ELR (cell line): Measurements from ENCODE around the gene STMN1.
"Not testable (repeated sequence)": the region's sequence is repeated elsewhere in the genome, so short reads cannot be mapped to it uniquely, and the experiment has no call there.

Experiments
- DNase-seq: peaks from one replicate; pipeline ENCODE4 v3.0.0-alpha.2; 2015; ENCODE audit warnings: low read depth

The STMN1 gene

GRCh38 chr1:25905680-25906643 lies at the start of gene STMN1:
TSS of gene STMN1 (minus strand) at chr1:25906419. CDS start at chr1:25904676, 1,743 bp downstream.
- DNase-seq = peak; percentile 95

DNA sequence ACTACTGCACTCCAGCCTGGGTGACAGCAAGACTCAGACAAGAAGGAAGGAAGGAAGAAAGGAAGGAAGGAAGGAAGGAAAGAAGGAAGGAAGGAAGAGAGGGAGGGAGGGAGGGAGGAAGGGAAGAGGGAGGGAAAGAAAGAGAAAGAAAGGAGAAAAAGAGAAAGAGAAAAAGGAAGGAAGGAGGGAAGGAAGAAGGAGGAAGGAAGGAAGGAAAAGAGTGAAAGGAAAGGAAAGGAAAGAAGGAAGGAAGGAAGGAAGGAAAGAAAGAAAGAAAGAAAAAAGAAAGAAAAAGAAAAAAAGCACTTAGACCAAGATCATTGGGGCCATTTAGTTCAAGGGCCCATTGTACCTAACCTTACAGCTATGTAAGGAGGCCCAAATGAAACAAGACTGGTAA lies 49.3 kb upstream of the STMN1 start:
- DNase-seq = no peak

- DNase-seq = no peak
Measured at GRCh38 chr1:25954282-25954938, 48.2 kb upstream of the STMN1 start.

DNA sequence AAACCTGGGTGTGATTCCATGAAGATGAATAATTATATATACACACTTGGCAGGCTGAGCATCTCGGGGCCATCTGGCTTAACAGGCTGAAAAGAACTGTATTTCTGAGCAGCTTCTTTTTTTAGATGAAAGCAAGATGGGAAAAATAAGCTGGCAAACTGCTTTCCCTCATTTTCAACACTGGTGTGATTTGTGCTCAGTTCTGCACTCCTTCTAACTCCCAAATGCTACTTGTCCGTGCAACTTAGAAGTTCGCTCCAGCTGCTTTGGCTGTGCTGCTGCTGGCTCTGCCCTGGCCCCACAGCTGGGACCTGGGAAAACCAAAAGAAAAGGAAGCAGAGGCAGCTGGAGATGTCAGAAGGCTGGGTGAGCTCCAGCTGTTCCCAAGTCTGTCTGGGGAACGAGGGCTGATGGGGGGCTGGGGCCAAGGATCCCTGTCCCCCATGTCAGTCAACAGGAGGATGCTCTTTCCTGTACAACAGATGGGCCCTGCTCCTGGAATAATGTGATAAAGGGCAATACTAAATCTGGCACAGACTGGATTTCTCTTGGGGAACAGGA lies 46.7 kb upstream of the STMN1 start:
- no peak for DNase-seq

GRCh38 chr1:25948641-25949040 lies 42.4 kb upstream of the STMN1 start:
- DNase-seq = no peak

DNA sequence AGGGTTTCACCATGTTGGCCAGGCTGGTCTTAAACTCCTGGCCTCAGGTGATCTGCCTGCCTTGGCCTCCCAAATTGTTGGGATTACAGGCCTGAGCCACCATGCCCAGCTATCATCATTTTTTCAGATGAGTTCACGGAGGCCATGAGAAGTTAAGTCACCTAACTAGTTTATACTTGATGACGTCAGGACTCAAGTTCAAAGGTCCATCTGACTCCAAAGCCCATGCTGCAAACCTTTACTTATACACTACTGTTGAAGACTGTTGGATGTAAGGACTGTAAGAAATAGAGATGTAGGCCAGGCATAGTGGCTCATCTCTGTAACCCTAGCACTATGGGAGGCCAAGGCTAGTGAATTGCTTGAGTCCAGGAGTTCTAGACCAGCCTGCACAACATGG lies 40.8 kb upstream of the STMN1 start:
- DNase-seq = no peak

GRCh38 chr1:25945761-25946160 lies 39.5 kb upstream of the STMN1 start:
- DNase-seq = peak; percentile 19

DNA sequence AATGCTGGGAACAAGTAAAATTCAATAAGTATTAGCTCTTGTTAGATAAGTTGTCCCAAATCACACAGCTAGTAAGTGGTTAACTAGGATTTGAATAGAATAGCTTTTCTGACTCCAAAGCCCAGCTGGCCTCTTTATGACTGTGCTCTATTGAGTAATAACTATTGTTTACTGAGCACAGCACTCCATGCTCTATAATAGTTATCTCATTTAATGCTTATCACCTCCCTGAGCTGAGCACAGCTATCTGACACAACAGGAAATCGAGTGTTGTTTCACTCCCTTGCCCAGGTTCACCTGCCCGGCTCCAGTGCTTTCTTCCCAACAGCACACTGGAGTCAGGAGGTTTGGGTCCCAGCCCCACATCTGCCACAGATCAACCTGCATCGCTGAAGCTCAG lies 38.8 kb upstream of the STMN1 start:
- peak; percentile 19 for DNase-seq

GRCh38 chr1:25943511-25943910 lies 37.3 kb upstream of the STMN1 start:
- DNase-seq = not testable (repeated sequence)

GRCh38 chr1:25936947-25937346 lies 30.7 kb upstream of the STMN1 start:
- DNase-seq = no peak

- no peak for DNase-seq
Measured at GRCh38 chr1:25933479-25934365, 27.5 kb upstream of the STMN1 start.

- DNase-seq = not testable (repeated sequence)
Measured at GRCh38 chr1:25932811-25933400, 26.7 kb upstream of the STMN1 start.

DNA sequence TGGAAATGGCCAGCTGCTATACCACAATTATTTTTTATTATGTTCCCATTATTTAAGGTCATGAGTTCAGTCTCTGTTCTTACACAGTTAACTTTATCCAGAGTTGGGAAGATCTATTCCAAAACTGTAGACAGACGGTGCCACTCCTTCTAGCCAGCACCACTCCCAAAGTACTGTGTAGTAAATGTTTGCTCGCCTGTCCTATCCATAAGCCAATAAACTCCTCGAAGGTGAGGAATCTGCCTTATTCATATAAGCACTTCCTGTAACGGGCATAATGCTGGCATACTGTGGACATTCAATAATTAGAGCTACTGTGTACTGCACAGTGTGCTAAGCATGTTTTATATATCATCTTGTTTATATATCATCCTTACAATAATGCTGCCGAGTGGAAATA lies 26.1 kb upstream of the STMN1 start:
- no peak for DNase-seq

DNA sequence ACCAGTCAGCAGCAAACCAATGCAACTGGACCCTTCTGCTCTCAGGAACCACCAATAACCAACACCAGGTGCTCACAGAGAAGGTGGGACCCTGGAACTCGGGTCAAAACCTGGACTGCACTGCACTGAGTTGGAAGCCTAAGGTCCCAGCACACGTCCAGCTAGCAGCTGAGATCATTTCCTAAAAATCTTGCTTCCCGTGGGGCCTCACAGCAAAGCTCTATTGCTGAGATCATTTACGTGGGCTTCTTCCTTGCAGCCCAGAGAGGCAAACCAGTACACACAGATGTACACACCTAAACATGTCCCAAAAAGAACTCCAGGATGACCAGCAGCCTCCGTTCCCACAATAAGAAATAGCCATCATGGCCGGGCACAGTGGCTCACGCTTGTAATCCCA lies 22.8 kb upstream of the STMN1 start:
- no peak for DNase-seq

DNA sequence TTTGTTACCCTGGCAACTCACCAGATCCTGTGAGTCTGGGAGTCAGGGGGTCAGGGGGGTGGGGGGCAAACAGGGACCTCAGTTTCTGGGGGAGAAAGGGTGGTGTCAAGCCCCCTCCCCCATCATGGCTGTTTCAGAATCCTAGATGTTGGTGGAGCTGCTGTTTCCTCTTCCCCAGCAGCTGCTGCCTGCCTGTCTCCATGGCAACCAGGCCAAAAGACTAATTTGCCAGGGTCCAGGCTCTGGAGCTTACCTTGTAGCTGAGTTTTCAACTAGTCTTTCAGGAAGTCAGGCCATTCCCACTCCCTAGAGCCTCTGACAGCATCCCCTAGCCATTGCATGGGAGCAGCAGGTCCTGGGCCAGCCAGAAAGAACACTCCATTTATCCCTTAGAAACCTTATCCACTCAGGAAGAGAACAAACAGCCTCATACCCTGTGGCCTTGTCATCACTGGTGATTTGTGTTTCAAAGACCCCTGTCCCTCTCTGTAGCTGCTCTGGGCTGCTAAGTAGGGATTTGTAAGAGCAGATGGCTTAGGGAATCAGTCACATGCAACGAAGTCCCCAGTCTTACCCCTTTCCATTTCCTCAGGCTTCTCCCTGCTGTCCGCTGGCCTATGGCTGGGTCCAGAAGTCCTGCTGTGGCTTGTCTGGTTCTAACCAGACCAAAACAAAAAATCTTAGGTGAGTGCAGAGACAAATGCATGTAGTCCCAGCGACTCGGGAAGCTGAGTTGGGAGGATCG lies 21.5 kb upstream of the STMN1 start:
- DNase-seq = no peak

DNA sequence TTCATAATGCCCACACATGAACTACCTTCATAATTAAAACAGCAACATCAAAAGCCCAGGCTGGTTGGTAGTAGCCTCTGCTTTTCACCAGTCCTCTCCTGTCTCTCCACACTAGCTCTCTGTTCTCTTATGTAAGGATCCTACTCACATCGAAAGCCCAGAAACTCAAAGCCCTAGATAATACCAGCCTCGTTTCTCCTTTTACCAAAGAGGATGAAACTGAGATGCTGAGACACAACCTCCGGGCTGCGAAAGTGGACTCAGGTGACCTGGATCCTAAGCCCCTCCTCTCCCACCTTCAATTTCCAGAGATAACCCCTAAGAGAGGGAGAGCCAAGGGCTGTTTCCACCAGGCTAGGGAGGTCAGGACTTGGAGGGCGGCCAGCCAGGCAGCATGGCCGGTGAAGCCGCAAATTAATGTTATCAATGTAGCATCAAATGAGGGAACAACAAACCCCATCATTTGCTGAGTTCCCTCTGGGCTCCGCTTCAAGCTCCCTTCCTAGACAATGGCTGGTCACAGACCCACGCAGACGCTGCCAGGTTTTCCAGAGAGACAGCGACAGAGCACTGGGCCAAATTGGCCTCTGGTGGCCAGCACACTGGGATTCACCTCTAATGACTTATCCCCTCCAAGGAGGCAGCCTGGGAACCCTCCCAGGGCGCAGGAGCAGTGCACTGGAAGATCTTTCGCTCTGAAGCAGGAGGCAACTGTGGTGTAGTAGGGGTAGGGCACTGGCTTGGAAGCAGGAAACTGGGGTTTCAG lies 20.7 kb upstream of the STMN1 start:
- DNase-seq = no peak

DNA sequence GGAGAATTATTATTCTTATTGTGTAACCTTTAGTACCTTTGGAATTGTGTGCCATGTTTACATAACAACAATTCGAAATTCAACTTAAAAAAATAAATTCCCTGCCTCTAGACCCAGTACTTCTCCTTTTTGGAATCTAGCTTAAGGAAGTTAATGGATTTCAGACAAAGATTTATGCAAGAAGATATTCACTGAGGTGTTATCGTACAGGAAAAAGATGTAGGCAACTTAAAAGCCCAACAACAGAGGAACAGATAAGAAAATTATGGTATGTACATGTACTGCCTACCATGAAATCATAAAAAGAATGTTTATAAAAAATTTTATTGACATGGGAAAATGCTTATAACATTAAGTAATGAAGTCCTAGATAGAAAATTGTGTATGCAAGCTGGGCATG lies 18.2 kb upstream of the STMN1 start:
- no peak for DNase-seq

DNA sequence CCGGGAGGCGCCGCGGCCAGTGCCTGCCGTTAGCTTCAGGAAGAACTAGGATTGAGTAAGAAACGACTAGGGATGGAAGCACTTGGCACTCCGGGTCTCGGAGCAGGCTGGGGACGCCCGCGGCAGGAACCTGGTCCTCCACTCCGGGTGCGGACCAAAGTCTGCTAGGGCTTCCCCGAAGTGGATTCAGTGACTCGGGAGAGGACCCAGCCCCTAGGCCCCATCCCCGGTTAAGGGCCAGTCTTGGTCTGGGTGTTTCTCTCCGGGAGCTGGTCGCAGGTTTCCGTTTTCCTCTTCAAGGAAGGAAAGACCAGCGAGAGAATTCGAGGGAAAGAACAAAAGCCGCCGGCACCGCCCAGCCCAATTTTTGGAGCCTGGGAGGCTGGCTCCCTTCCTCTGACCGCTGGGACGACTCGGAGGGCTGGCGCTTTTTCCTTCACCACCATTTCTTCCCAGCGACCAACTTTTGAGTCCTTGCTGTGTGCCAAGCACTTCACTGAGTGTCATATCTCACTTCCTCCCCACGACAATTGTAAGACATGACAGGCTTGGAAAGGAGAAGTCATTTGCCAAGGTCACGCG lies 16.8 kb upstream of the STMN1 start:
- peak; percentile 56 for DNase-seq
